Endodermal cell (in vitro differentiated cells): ENCODE data around the gene FAM217B. TPM values are rescaled to one million over a fixed set of nuclear protein-coding genes. Genes with fewer than 3 reads are reported as not detected.

Experiments
- DNase-seq: peaks from one replicate; pipeline ENCODE4 v3.0.0-alpha.2; 2017
- H3K27ac ChIP-seq: 2 replicates; pipeline ENCODE4 v1.5.1; 2013; ENCODE audit warnings: mild to moderate bottlenecking, low read depth, low read length, moderate library complexity
- H3K27me3 ChIP-seq: 2 replicates; pipeline ENCODE4 v1.6.1; 2013; ENCODE audit warnings: mild to moderate bottlenecking, low read length, moderate library complexity; ENCODE audit not compliant: insufficient read depth, control insufficient read depth, poor library complexity, severe bottlenecking
- H3K36me3 ChIP-seq: 2 replicates; pipeline ENCODE4 v1.7.0; 2013; ENCODE audit warnings: mild to moderate bottlenecking, low read length, moderate library complexity; ENCODE audit not compliant: control insufficient read depth, insufficient read depth
- H3K4me1 ChIP-seq: one replicate; pipeline ENCODE4 v1.7.0; 2013; ENCODE audit warnings: low read length; ENCODE audit not compliant: control insufficient read depth, insufficient read depth
- H3K4me3 ChIP-seq: 2 replicates; pipeline ENCODE4 v1.5.1; 2013; ENCODE audit warnings: mild to moderate bottlenecking, low read length, moderate library complexity
- H3K9ac ChIP-seq: 2 replicates; pipeline ENCODE4 v1.6.1; 2013; ENCODE audit warnings: mild to moderate bottlenecking, low read length, moderate library complexity; ENCODE audit not compliant: poor library complexity, severe bottlenecking; ENCODE audit errors: extremely low read depth
- H3K9me3 ChIP-seq: 2 replicates; pipeline ENCODE4 v1.6.1; 2013; ENCODE audit warnings: mild to moderate bottlenecking, low read length, moderate library complexity; ENCODE audit not compliant: control insufficient read depth
- H3K27ac Mint-ChIP-seq: 2 replicates; pipeline ENCODE4 v1.8.0; 2020; ENCODE audit warnings: mixed read lengths
- H3K27me3 Mint-ChIP-seq: 2 replicates; pipeline ENCODE4 v1.8.0; 2021; ENCODE audit warnings: mild to moderate bottlenecking, mixed read lengths; ENCODE audit not compliant: insufficient read depth
- H3K36me3 Mint-ChIP-seq: 2 replicates; pipeline ENCODE4 v1.8.0; 2020; ENCODE audit warnings: low read depth, mixed read lengths
- H3K4me1 Mint-ChIP-seq: 2 replicates; pipeline ENCODE4 v1.8.0; 2020; ENCODE audit warnings: mixed read lengths
- H3K4me3 Mint-ChIP-seq: 2 replicates; pipeline ENCODE4 v1.8.0; 2020; ENCODE audit warnings: mild to moderate bottlenecking, moderate library complexity, mixed read lengths
- H3K9me3 Mint-ChIP-seq: 2 replicates; pipeline ENCODE4 v1.8.0; 2020; ENCODE audit warnings: mild to moderate bottlenecking, mixed read lengths
- CTCF ChIP-seq: fragments of 200-600 bp; sonication (generic); conservative IDR thresholded peaks from 2 replicates; pipeline ENCODE4 v1.5.0; 2021; ENCODE audit warnings: antibody characterized with exemption, mild to moderate bottlenecking
- WGBS, 2 experiments: methylation state at CpG; one replicate each; pipeline versions ENCODE4 v1.1.5 to v1.1.7; 2013; ENCODE audit warnings: missing lambda C conversion rate in 2 of 2, mixed read lengths in 1 of 2; ENCODE audit not compliant: insufficient coverage in 1 of 2, insufficient read length in 1 of 2; 5-methylcytosine and 5-hydroxymethylcytosine counted together
- total RNA-seq, 2 donors: library from RNA; stranded (reverse); fragmentation: NEBNext Ultra II Directional in 1 of 2; extraction: Animal tissue kit (Norgen Biotek cat#: 25700) in 1 of 2; gene quantifications; 2 replicates in 1 of 2; 3 replicates in 1 of 2; pipeline ENCODE4 v1.2.1, GENCODE V29; 2021

The FAM217B gene
- total RNA-seq, 2 donors from 2014 or later: 24.4 to 25.1 TPM

- Histone ChIP-seq H3K36me3 (no peaks in the 10 kb centered on the region), H3K27ac (no peak overlapping the region), H3K4me3 (peak overlapping the region; percentile 74), H3K4me1 (no peaks in the 10 kb centered on the region), H3K9me3 (no peaks in the 10 kb centered on the region), H3K9ac (no peak overlapping the region), H3K27me3 (peaks cover 8% of the 10 kb centered on the region)
- peak; percentile 95 for DNase-seq
- Mint-ChIP-seq H3K27me3 (peaks cover 43% of the 10 kb centered on the region), H3K4me1 (peaks cover 3% of the 10 kb centered on the region), H3K27ac (no peak overlapping the region), H3K9me3 (peaks cover 11% of the 10 kb centered on the region), H3K4me3 (peak overlapping the region; percentile 46), H3K36me3 (peaks cover 7% of the 10 kb centered on the region)
- TF ChIP-seq CTCF: peak; percentile 99
- WGBS, 2 experiments: 11 to 13% methylated on average over 37 to 59 of the region's 59 CpGs
Observed at GRCh38 chr20:59933849-59934585, 6.2 kb upstream of the FAM217B start.

- Histone ChIP-seq H3K4me3 (no peak overlapping the region), H3K9me3 (no peaks in the 10 kb centered on the region), H3K27me3 (peaks cover 11% of the 10 kb centered on the region), H3K9ac (no peak overlapping the region), H3K27ac (no peak overlapping the region), H3K36me3 (no peaks in the 10 kb centered on the region), H3K4me1 (no peaks in the 10 kb centered on the region)
- Mint-ChIP-seq H3K4me1 (peaks cover 3% of the 10 kb centered on the region), H3K36me3 (peaks cover 7% of the 10 kb centered on the region), H3K27ac (no peak overlapping the region), H3K9me3 (peaks cover 11% of the 10 kb centered on the region), H3K4me3 (no peak overlapping the region), H3K27me3 (peaks cover 49% of the 10 kb centered on the region)
- 93 to 95% methylated on average over 2 to 7 of the region's 8 CpGs for WGBS, 2 experiments
- TF ChIP-seq CTCF: no peak
- DNase-seq: no peak
Observed at GRCh38 chr20:59935457-59936185, 4.6 kb upstream of the FAM217B start.

GRCh38 chr20:59936409-59936808, 3.8 kb upstream of the FAM217B start:
- H3K4me3 ChIP-seq: no peak overlapping the region
- no peak overlapping the region for H3K9ac ChIP-seq
- no peaks in the 10 kb centered on the region for H3K4me1 ChIP-seq
- no peaks in the 10 kb centered on the region for H3K9me3 ChIP-seq
- Mint-ChIP-seq H3K27ac (no peak overlapping the region), H3K4me3 (no peak overlapping the region), H3K27me3 (peaks cover 49% of the 10 kb centered on the region), H3K9me3 (peaks cover 11% of the 10 kb centered on the region), H3K36me3 (peaks cover 7% of the 10 kb centered on the region), H3K4me1 (peaks cover 8% of the 10 kb centered on the region)
- WGBS, 2 experiments: 89 to 100% methylated on average over 1 to 4 of the region's 4 CpGs
- no peak overlapping the region for H3K27ac ChIP-seq
- no peak for TF ChIP-seq CTCF
- peaks cover 11% of the 10 kb centered on the region for H3K27me3 ChIP-seq
- no peak for DNase-seq
- H3K36me3 ChIP-seq: no peaks in the 10 kb centered on the region
